A172 (cell line): Measurements from ENCODE around the gene GPT2. TPM values are rescaled to one million over a fixed set of nuclear protein-coding genes. Genes with fewer than 3 reads are reported as not detected.
A peak's percentile ranks its signal among the peaks of the same experiment; 100 is the strongest.

Experiments used
- DNase-seq: peaks from one replicate; pipeline ENCODE4 v3.0.0-alpha.2; 2015; ENCODE audit warnings: low spot score
- total RNA-seq: library from RNA; depleted of rRNA; stranded (reverse); fragments of >200 nt; shearing (Covaris generic); gene quantifications from 2 replicates; pipeline ENCODE4 v1.2.3, GENCODE V29; 2014

Gene GPT2
- total RNA-seq, 1 experiment from 2014 or later, result 17.3 TPM

- DNase-seq, result no peak
These were observed 12.3 kb downstream of the GPT2 start for GRCh38 chr16:46896314-46896968.

DNA sequence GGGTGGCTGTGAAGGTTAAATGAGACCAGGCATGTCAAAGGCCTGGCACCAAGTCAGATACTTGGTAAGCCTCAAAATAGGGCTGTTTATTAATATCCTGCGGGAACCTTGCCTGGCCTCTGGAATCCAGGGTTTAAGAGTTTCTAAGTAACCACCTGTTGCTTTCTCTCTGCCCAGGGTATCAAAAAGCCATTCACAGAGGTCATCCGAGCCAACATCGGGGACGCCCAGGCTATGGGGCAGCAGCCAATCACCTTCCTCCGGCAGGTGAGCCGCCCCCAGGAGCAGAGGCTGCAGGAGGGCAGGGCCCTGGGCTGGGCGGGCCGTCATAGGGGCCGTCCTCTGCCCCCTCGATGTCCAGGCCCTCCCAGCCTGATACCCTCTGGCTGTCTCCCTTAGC lies 13.3 kb downstream of the GPT2 start:
- no peak for DNase-seq

DNA sequence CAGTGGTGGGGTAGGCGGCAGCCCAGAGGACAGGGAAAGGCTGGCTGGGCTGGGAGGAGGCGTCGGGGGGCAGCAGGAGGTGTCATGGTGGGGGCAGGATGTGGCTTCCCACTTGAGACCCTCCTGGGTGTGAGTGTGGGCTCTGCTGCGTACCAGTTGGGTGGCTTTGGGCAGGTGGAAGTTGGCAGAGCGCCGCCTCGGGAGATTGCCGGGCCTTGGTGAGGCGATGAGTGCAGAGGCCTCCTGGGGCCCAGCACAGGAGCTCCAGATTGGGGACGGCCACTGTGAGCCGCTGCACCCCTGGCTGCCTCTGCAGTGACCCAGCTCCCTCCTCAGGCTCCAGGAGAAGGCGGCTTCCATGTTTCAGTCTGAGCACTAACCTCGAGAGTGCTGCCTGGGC lies 13.8 kb downstream of the GPT2 start:
- DNase-seq, result no peak

- peak; percentile 18 for DNase-seq
These were observed 15.4 kb downstream of the GPT2 start for GRCh38 chr16:46899443-46900143.

- DNase-seq, result no peak
These were observed 16.5 kb downstream of the GPT2 start for GRCh38 chr16:46900455-46901235.

DNA sequence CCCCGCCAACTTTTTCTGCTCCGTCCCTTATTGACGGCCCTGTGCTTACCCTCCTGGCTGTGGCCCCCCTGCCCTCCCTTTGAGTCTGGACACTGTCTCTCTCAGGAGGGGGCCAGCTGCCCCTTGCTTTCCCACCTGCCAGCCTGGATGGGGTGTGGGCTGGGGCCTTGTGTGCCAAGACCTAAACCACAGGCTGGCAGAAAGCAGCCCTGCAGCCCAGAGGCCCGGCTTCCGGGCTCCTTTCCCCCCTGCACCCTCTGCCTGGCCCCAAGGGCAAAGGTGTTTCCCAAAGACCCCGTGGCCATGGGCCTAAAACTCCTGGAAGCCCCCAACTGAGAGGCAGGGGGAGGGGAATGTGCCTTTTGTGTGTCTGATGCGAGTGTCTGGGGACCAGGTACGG lies 17.5 kb downstream of the GPT2 start:
- no peak for DNase-seq

- no peak for DNase-seq
These were observed 19.2 kb downstream of the GPT2 start for GRCh38 chr16:46903255-46903905.

DNA sequence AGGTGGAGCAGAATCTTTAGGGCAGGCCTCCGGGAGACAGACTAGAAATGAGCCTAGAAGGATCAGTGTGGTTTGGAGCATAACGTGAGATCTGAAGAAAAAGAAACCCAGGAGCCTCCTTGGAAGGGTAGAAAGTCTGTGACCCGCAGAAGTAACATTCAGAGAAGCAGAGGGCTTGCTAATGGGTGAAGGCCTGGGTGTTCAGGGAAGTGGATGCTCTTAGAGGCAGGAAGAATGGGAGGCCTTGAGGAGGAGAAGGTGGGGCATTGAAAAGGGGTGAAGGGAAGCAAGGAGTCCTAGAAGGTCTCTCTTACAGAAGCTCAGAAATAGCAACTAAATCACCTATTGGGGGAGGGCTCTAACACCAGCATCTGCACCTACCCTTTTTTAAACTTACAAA lies 20.3 kb downstream of the GPT2 start:
- no peak for DNase-seq

- DNase-seq, result no peak
These were observed 22.3 kb downstream of the GPT2 start for GRCh38 chr16:46906360-46907060.

GRCh38 chr16:46907061-46907774 lies 23.1 kb downstream of the GPT2 start:
- no peak for DNase-seq

GRCh38 chr16:46908540-46909372 lies 24.6 kb downstream of the GPT2 start:
- DNase-seq, result peak; percentile 52

GRCh38 chr16:46911038-46911437 lies 26.9 kb downstream of the GPT2 start:
- no peak for DNase-seq

DNA sequence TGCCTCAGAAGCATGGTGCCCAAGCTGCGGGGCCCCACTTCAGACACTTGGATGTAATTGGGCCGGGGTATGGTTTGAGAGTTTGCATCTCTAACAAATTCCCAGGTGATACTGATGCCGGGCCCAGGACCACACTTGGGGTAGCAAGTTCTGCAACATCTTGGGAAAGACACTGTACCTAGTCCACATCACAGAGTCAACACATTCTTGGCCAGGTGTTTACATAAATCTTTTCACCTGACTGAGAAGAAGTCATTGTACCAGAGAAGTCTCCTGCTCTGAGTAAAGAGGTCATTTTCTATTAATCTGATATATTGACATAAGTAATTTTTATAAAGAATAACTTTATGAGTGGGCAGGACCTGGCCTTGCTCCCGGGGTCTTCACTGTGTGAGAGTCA lies 27.5 kb downstream of the GPT2 start:
- DNase-seq, result no peak

DNA sequence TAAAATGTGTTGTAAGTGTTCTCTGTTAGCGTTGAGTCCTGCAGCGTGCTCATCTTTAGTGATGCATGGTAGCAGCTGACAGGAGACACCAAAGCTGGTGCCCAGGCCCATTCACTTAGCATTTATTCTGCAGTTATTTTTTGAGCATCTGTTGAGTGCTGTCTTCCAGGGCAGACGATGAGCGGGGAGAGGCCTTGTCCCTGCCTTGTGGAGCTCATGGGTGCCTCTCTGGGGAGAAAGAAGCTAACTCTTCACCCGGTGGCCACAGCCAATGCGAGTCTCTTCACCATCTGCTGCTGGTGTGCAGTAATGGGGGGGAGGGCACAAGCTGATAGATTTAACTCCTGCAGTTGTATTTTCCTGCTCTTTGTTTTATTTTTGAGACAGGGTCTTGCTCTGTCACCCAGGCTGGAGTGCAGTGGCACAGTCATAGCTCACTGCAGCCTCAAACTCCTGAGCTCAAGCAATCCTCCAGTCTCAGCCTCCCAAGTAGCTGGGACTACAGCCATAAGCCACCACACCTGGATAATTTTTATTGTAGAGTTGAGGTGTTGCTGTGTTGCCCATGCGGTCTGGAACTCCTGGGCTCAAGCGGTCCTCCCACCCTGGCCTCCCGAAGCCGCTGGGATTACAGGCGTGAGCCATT lies 30.5 kb downstream of the GPT2 start:
- DNase-seq, result no peak

- no peak for DNase-seq
These were observed 31.4 kb downstream of the GPT2 start for GRCh38 chr16:46915483-46916025.

DNA sequence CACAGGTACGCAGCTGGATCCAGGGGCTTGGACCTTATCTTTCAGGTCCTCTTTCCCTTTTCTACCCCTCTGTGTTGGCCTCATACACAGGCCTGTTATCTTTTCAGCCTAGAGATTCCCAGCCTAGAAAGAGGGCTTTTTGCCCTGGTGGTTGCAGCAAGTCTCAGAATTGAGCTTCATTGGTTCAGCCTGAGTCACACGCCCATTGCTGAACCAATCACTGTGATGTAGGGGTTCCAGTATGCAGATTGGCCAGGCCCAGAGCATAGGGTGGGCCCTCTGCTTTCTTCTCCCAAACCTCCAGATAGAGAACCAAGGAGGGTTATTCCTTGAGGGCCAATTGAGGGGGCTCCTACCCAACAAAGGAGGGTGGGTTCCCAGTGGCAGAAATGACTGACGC lies 32.8 kb downstream of the GPT2 start:
- DNase-seq, result no peak

- DNase-seq, result no peak
These were observed 34.2 kb downstream of the GPT2 start for GRCh38 chr16:46918400-46918799.

DNA sequence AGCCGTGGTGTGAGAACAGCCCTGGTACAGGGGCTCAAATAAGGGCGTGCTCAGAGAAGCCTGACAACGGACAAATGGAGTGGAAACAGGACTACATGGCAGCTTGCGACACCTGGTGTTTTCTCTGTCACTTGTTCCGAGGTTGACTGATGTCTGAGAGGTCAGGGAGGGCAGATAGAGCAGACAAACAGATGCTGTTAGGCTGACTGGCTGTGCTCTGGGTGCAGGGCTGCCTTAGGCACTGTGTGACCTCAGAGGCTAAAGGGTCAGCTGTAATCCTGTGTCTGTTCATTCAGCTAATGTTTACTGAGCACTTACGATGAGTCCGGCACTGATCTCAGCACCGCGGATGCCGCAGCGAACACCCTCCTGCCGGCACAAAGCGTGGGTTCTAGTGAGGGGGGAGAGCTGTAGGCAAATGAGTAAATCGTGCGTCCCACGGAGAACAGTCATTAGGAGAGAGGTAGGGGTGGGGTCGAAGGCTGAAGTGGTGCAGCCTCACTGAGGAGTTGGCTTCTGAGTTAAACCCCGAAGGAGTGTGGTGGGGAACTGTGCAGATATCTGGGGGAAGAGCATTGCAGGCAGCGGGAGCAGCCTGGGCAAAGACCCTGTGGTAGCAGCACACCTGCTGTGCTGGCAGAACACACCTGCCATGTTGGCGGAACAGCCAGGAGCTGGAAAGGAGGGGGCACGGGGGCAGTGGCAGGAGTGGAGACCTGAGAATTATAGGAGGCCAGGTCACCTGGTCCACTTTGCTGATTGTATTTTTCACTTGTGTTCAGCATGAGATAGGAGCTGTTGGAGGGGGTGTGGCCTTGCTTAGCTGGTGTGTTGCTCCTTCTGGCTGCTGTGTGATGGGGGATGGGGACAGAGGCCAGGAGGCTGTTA lies 35.0 kb downstream of the GPT2 start:
- no peak for DNase-seq
